ENCODE measurements around the gene POMC. TPM values are rescaled to one million over a fixed set of nuclear protein-coding genes. Genes with fewer than 3 reads are reported as not detected.

Gene POMC
- total and polyA plus RNA-seq, 2 of the 4 experiments (the other 2 are of a cell fraction): 0.17 TPM; not detected in 1

- DNase-seq: no peak
- Histone ChIP-seq H2BK5ac (ENCODE audit: low read depth, low read length, poor library complexity, severe bottlenecking) (no peak overlapping the region), H3K18ac (ENCODE audit: low read depth, low read length) (no peak overlapping the region), H3K4ac (ENCODE audit: low read depth, low read length) (no peak overlapping the region), H3K9me3 (ENCODE audit: control insufficient read depth, insufficient read depth, low read length) (0 out of 2 replicates have a peak, but pooled peaks cover 1% of the 10 kb centered on the region), H2BK15ac (ENCODE audit: low read depth, low read length) (no peak overlapping the region), H2AK9ac (replicated peaks; ENCODE audit: low read depth, low read length, poor library complexity) (no peak overlapping the region), H3K56ac (ENCODE audit: extremely low read depth, insufficient read depth, low read length) (no peak overlapping the region), H2BK20ac (ENCODE audit: low read depth, low read length) (no peak overlapping the region), H2AFZ (replicated peaks; ENCODE audit: low read length, poor library complexity) (no peak overlapping the region), H2AK5ac (ENCODE audit: low read depth, low read length) (no peak overlapping the region), H3K4me1 (ENCODE audit: control insufficient read depth, insufficient read depth, low read length) (no peaks in the 10 kb centered on the region), H3K79me1 (ENCODE audit: low read depth in 1 of 2, low read length in 2 of 2) (no peaks in the 10 kb centered on the region), H3K14ac (replicated peaks; ENCODE audit: low read depth, low read length) (no peak overlapping the region), H4K8ac (ENCODE audit: low read depth in 2 of 2, low read length in 2 of 2) (no peak overlapping the region), H3K4me3 (ENCODE audit: insufficient read depth, low read depth, low read length) (no peak overlapping the region), H3K9ac (ENCODE audit: low read depth, low read length) (no peak overlapping the region), H3K27me3 (ENCODE audit: control insufficient read depth, insufficient read depth, low read length) (peaks cover 46% of the 10 kb centered on the region), H4K5ac (ENCODE audit: low read depth, low read length) (no peak overlapping the region), H3K36me3 (ENCODE audit: control insufficient read depth, insufficient read depth, low read length) (no peaks in the 10 kb centered on the region), H3K23ac (ENCODE audit: low read depth, low read length) (no peak overlapping the region), H2BK120ac (ENCODE audit: low read depth, low read length) (no peak overlapping the region), H3K27ac (ENCODE audit: insufficient read depth, low read length) (no peak overlapping the region), H4K20me1 (ENCODE audit: insufficient read depth, low read length) (no peaks in the 10 kb centered on the region), H3K4me2 (ENCODE audit: low read depth, low read length) (no peak overlapping the region), H3K9me1 (ENCODE audit: insufficient read depth, low read length) (no peaks in the 10 kb centered on the region), H4K91ac (ENCODE audit: insufficient read depth, low read depth, low read length) (no peak overlapping the region)
- ChIA-PET POLR2A (ENCODE audit: unreplicated experiment) (no interaction called here), CTCF (no interaction called here)
- in situ Hi-C loops (cut with MboI; ENCODE audit: low sequenced_read_pairs): no loop called here
- BruUV-seq (replicated peaks): no TSS peak
- no peak for ATAC-seq (ENCODE audit: low read depth)
- no peak for TF ChIP-seq ELK1 (IDR thresholded peaks at IDR 0.05; ENCODE audit: borderline replicate concordance, low read depth, low read length)
- no peak for TF ChIP-seq USF2 (IDR thresholded peaks at IDR 0.05; ENCODE audit: low read depth, low read length)
- TF ChIP-seq SMC3 (IDR thresholded peaks at IDR 0.05; ENCODE audit: low read depth, low read length): no peak
- TF ChIP-seq POLR2A (IDR thresholded peaks at IDR 0.05; ENCODE audit: low read depth, low read length): no peak
- TF ChIP-seq NFE2L2 (IDR thresholded peaks at IDR 0.05; ENCODE audit: low read depth, low read length): no peak
- no peak for TF ChIP-seq FOS (IDR thresholded peaks at IDR 0.05; ENCODE audit: low read depth, low read length)
- TF ChIP-seq MAZ (IDR thresholded peaks at IDR 0.05; ENCODE audit: borderline replicate concordance, low read depth, low read length): no peak
- no peak for TF ChIP-seq CEBPB (IDR thresholded peaks at IDR 0.05; ENCODE audit: low read depth, low read length)
- no peak for TF ChIP-seq RFX5 (IDR thresholded peaks at IDR 0.05; ENCODE audit: low read depth, low read length)
- WGBS, 2 experiments (ENCODE audit: extremely low coverage in 2 of 2, insufficient read length in 1 of 2): no CpG with 5 or more reads among the region's 8 CpGs
- dilution Hi-C loops (cut with HindIII; ENCODE audit: low sequenced_read_pairs, unreplicated experiment): no loop called here
- intact Hi-C loops (cut with micrococcal nuclease): no loop called here
These were observed 8.8 kb upstream of the POMC start for GRCh38 chr2:25177211-25177611.
